Ovary (tissue), 3 donors: ENCODE measurements around the gene PHACTR1.

ENCODE experiments used
- EP300 ChIP-seq: sonication (generic); formaldehyde crosslinking; IDR thresholded peaks from one replicate; pipeline ENCODE4 v1.6.1; 2017; ENCODE audit warnings: antibody characterized with exemption
- POLR2A ChIP-seq: fragments of 450-650 bp; IDR thresholded peaks from one replicate; pipeline ENCODE4 v1.6.1; 2017; ENCODE audit warnings: antibody characterized with exemption, mild to moderate bottlenecking, moderate library complexity
- TF ChIP-seq, protein P1 (sequence below), 3 donors: fragments of 450-650 bp in 2 of 3; fragments of 200-600 bp in 1 of 3; IDR thresholded peaks; one replicate each; pipeline versions ENCODE4 v1.5.1 to v1.8.0; 2016 to 2022; ENCODE audit warnings: antibody characterized with exemption in 3 of 3, mild to moderate bottlenecking in 1 of 3
- donor health status: DM: no; HTN: no; CAD: no.

DNA sequence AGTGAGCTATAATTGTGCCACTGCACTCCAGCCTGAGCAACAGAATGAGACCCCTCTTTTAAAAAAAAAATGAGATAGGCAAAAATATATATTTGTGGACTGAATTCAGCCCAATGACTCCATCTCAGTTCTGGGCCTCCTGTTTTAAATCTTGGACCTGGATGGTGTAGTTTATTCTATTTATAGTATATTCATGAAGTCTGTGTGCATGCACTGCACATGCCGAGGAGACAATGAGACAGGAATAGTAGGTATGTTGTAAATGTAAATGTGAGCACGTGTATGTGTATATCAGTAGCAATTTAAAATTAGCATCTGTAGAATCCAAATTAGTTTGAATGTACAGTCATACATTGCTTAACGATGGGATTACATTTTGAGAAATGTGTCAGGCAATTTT, 520.8 kb downstream of the PHACTR1 start:
- no peak for TF ChIP-seq POLR2A
- TF ChIP-seq, protein P1, sequence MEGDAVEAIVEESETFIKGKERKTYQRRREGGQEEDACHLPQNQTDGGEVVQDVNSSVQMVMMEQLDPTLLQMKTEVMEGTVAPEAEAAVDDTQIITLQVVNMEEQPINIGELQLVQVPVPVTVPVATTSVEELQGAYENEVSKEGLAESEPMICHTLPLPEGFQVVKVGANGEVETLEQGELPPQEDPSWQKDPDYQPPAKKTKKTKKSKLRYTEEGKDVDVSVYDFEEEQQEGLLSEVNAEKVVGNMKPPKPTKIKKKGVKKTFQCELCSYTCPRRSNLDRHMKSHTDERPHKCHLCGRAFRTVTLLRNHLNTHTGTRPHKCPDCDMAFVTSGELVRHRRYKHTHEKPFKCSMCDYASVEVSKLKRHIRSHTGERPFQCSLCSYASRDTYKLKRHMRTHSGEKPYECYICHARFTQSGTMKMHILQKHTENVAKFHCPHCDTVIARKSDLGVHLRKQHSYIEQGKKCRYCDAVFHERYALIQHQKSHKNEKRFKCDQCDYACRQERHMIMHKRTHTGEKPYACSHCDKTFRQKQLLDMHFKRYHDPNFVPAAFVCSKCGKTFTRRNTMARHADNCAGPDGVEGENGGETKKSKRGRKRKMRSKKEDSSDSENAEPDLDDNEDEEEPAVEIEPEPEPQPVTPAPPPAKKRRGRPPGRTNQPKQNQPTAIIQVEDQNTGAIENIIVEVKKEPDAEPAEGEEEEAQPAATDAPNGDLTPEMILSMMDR (IDR thresholded peaks at IDR 0.05) = no peak
- TF ChIP-seq EP300 = no peak
